Right lobe of liver (tissue), 4 donors: ENCODE measurements around the gene BCAR3.

Experiments
- CTCF ChIP-seq, 4 donors: fragments of 200-600 bp in 3 of 4; fragments of 450-650 bp in 1 of 4; IDR thresholded peaks; one replicate each; pipeline versions ENCODE4 v1.5.1 to v1.8.0; 2016 to 2022; ENCODE audit warnings: antibody characterized with exemption in 4 of 4, mild to moderate bottlenecking in 2 of 4
- POLR2A ChIP-seq: fragments of 450-650 bp; IDR thresholded peaks from one replicate; pipeline ENCODE4 v1.6.1; 2017; ENCODE audit warnings: antibody characterized with exemption, mild to moderate bottlenecking
- donor health status: DM: no; HTN: no; CAD: no.
- donor health status: DM: no; HTN: no; CAD: no.
- donor health status: DM: no; HTN: yes; CAD: no.

DNA sequence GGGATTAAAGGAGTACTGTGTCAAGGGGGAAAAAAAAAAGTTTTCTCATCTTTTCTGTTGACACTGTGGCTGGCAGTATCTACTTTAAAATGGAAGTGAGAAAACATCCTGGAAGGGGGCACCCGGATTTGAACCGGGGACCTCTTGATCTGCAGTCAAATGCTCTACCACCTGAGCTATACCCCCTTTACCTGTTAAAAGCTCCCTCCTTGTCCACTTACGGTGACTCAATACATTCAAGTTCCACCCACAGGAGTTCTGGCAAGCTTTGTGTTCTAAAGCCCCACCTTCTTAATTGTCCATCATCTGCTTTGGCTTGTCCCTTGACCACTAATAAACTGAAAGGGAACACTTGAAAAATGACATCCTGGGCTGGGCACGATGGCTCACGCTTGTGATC is 165.5 kb downstream of the BCAR3 start:
- TF ChIP-seq CTCF (IDR thresholded peaks at IDR 0.05) = no peak
- TF ChIP-seq POLR2A = no peak
